Measurements from ENCODE around the gene SLC5A5.

SLC5A5 gene

GRCh38 chr19:17920527-17920926 is 48.8 kb downstream of the SLC5A5 start:
- no peak for DNase-seq (ENCODE audit: low spot score)

GRCh38 chr19:17922138-17922537 is 50.4 kb downstream of the SLC5A5 start:
- no peak for DNase-seq (ENCODE audit: low spot score)

- no peak for DNase-seq (ENCODE audit: low spot score)
Observed at GRCh38 chr19:17926044-17926443, 54.3 kb downstream of the SLC5A5 start.

- DNase-seq (ENCODE audit: low spot score) = no peak
Observed at GRCh38 chr19:17929056-17929455, 57.3 kb downstream of the SLC5A5 start.

GRCh38 chr19:17931532-17932191 is 59.9 kb downstream of the SLC5A5 start:
- peak; percentile 29 for DNase-seq (ENCODE audit: low spot score)

GRCh38 chr19:17932485-17933338 is 61.0 kb downstream of the SLC5A5 start, which contains the start of gene CCDC124:
CCDC124 (plus strand) TSS chr19:17933015; CDS start chr19:17936421, 3,406 bp downstream.
- peak; percentile 92 for DNase-seq (ENCODE audit: low spot score)

- DNase-seq (ENCODE audit: low spot score) = no peak
Observed at GRCh38 chr19:17933414-17934129, 61.8 kb downstream of the SLC5A5 start.

- no peak for DNase-seq (ENCODE audit: low spot score)
Observed at GRCh38 chr19:17936379-17936778, 64.6 kb downstream of the SLC5A5 start.

GRCh38 chr19:17937371-17937900 is 65.7 kb downstream of the SLC5A5 start:
- no peak for DNase-seq (ENCODE audit: low spot score)

- DNase-seq (ENCODE audit: low spot score) = peak; percentile 73
Observed at GRCh38 chr19:17938092-17938845, 66.5 kb downstream of the SLC5A5 start.

- no peak for DNase-seq (ENCODE audit: low spot score)
Observed at GRCh38 chr19:17942181-17942580, 70.4 kb downstream of the SLC5A5 start.

- DNase-seq (ENCODE audit: low spot score) = no peak
Observed at GRCh38 chr19:17942582-17943273, 71.0 kb downstream of the SLC5A5 start.

GRCh38 chr19:17943274-17944221 is 71.8 kb downstream of the SLC5A5 start:
- DNase-seq (ENCODE audit: low spot score) = no peak

GRCh38 chr19:17944301-17944700 is 72.6 kb downstream of the SLC5A5 start:
- no peak for DNase-seq (ENCODE audit: low spot score)

Data from cerebellar cortex (tissue), 1 donor.